Fibroblast of villous mesenchyme (primary cell): ENCODE data around the gene CEL. TPM values are rescaled to one million over a fixed set of nuclear protein-coding genes. Genes with fewer than 3 reads are reported as not detected.

Source experiments
- DNase-seq: peaks from one replicate; pipeline ENCODE4 v3.0.0-alpha.2; 2010; ENCODE audit warnings: low read depth
- H3K4me3 ChIP-seq: 2 replicates; pipeline ENCODE4 v1.5.1; 2011; ENCODE audit warnings: low read depth, mild to moderate bottlenecking, low read length
- CTCF ChIP-seq: IDR thresholded peaks from 2 replicates; pipeline ENCODE4 v1.5.1; 2012; ENCODE audit warnings: low read depth, mild to moderate bottlenecking, low read length; ENCODE audit not compliant: insufficient read depth
- total RNA-seq: library from RNA; depleted of rRNA; stranded (reverse); fragments of >200 nt; gene quantifications from 2 replicates; pipeline ENCODE4 v1.2.3, GENCODE V29; 2012

Gene CEL
- total RNA-seq, 1 donor, result under 0.01 TPM

- no peak for TF ChIP-seq CTCF
- no peak overlapping the region for H3K4me3 ChIP-seq
- no peak for DNase-seq
Observed at GRCh38 chr9:133114886-133115603, 53.3 kb downstream of the CEL start.

GRCh38 chr9:133115604-133116345, 54.0 kb downstream of the CEL start:
- no peak for TF ChIP-seq CTCF
- H3K4me3 ChIP-seq, result no peak overlapping the region
- DNase-seq, result no peak

- H3K4me3 ChIP-seq, result no peak overlapping the region
- TF ChIP-seq CTCF, result no peak
- DNase-seq, result no peak
Observed at GRCh38 chr9:133116346-133117231, 54.8 kb downstream of the CEL start.

- H3K4me3 ChIP-seq, result no peak overlapping the region
- DNase-seq, result no peak
- TF ChIP-seq CTCF, result no peak
Observed at GRCh38 chr9:133117271-133118178, 55.7 kb downstream of the CEL start.

- H3K4me3 ChIP-seq, result no peak overlapping the region
- DNase-seq, result no peak
- TF ChIP-seq CTCF, result no peak
Observed at GRCh38 chr9:133118179-133118520, 56.4 kb downstream of the CEL start.

GRCh38 chr9:133118568-133118967, 56.8 kb downstream of the CEL start:
- no peak for TF ChIP-seq CTCF
- no peak for DNase-seq

More at GRCh38 chr9:133118568-133118967, 56.8 kb downstream of the CEL start:
- no peak overlapping the region for H3K4me3 ChIP-seq
